Peyer's patch (tissue), 4 donors: ENCODE results near the gene PPIE. TPM values are rescaled to one million over a fixed set of nuclear protein-coding genes. Genes with fewer than 3 reads are reported as not detected.
"Not testable (repeated sequence)": the region's sequence is repeated elsewhere in the genome, so short reads cannot be mapped to it uniquely, and the experiment has no call there.

ENCODE experiments used
- DNase-seq, 3 donors: peaks; one replicate each; pipeline ENCODE4 v3.0.0-alpha.2; 2017 to 2019
- H3K27ac ChIP-seq, 4 donors: fragments of 200-600 bp; sonication (generic); one replicate each; pipeline ENCODE4 v1.5.1; 2016 to 2019
- H3K27me3 ChIP-seq, 2 donors: fragments of 200-600 bp; sonication (generic); one replicate each; pipeline ENCODE4 v1.5.1; 2019
- H3K36me3 ChIP-seq, 3 donors: fragments of 200-600 bp; sonication (generic); one replicate each; pipeline ENCODE4 v1.5.1; 2016 to 2019
- H3K4me1 ChIP-seq, 4 donors: fragments of 200-600 bp; sonication (generic); one replicate each; pipeline ENCODE4 v1.5.1; 2016 to 2019
- H3K4me3 ChIP-seq, 4 donors: fragments of 200-600 bp; sonication (generic); 1 replicate in 3 of 4; 2 replicates in 1 of 4; pipeline ENCODE4 v1.5.1; 2016 to 2019; ENCODE audit warnings: mild to moderate bottlenecking in 1 of 4
- H3K9me3 ChIP-seq, 4 donors: fragments of 200-600 bp; sonication (generic); one replicate each; pipeline ENCODE4 v1.5.1; 2016 to 2019; ENCODE audit warnings: mild to moderate bottlenecking in 1 of 4
- POLR2A ChIP-seq, 2 donors: fragments of 450-650 bp; IDR thresholded peaks; one replicate each; pipeline ENCODE4 v1.5.1; 2017; ENCODE audit warnings: antibody characterized with exemption in 2 of 2, mild to moderate bottlenecking in 2 of 2, moderate library complexity in 2 of 2
- total RNA-seq, 4 donors: library from RNA; depleted of rRNA; stranded (reverse); fragments of >200 nt; gene quantifications; one replicate each; pipeline ENCODE4 v1.1.0, GENCODE V29; 2016
- TF ChIP-seq, protein P1 (sequence below), 6 experiments: fragments of 450-650 bp in 4 of 6; fragments of 200-600 bp in 2 of 6; sonication (generic) in 1 of 6; IDR thresholded peaks; one replicate each; pipeline ENCODE4 v1.5.1; 2017 to 2019; ENCODE audit warnings: antibody characterized with exemption in 6 of 6, mild to moderate bottlenecking in 3 of 6, moderate library complexity in 1 of 6

Gene PPIE
- total RNA-seq, 4 donors from 2014 or later = 33.0 to 39.0 (median 37.0) TPM

DNA sequence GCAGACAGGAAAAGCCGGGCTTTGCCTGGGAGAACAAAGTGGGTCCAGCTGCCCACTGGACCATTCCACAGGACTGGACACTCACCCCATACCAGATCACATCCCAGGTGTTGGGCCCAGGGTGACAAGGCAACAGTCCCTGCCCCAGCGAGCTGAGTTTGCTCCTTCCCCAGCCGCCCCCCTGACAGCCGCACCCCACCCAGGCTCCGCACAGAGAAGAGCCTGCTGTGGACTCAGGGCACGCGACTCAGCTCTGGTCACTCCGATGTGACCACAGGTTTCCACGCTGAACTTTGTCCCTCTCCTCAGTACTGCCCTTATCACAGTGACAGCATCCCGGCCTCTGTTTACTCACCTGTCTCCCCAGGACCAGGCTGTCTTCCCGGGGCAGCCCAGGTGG is 48.8 kb downstream of the PPIE start:
- Histone ChIP-seq H3K27ac (no peak overlapping the region), H3K4me3 (peak overlapping the region in 2 of 4 donors; percentile 68 to 83), H3K36me3 (no peaks in the 10 kb centered on the region), H3K9me3 (no peaks in the 10 kb centered on the region), H3K4me1 (peaks cover 0 to 12% (median 1%) of the 10 kb centered on the region in 4 donors), H3K27me3 (no peaks in the 10 kb centered on the region)
- peak in 1 of 3 donors; percentile 58 for DNase-seq
- no peak for TF ChIP-seq POLR2A (IDR thresholded peaks at IDR 0.05)
- TF ChIP-seq, protein P1, sequence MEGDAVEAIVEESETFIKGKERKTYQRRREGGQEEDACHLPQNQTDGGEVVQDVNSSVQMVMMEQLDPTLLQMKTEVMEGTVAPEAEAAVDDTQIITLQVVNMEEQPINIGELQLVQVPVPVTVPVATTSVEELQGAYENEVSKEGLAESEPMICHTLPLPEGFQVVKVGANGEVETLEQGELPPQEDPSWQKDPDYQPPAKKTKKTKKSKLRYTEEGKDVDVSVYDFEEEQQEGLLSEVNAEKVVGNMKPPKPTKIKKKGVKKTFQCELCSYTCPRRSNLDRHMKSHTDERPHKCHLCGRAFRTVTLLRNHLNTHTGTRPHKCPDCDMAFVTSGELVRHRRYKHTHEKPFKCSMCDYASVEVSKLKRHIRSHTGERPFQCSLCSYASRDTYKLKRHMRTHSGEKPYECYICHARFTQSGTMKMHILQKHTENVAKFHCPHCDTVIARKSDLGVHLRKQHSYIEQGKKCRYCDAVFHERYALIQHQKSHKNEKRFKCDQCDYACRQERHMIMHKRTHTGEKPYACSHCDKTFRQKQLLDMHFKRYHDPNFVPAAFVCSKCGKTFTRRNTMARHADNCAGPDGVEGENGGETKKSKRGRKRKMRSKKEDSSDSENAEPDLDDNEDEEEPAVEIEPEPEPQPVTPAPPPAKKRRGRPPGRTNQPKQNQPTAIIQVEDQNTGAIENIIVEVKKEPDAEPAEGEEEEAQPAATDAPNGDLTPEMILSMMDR (IDR thresholded peaks at IDR 0.05) = no peak

- H3K9me3 ChIP-seq, H3K36me3 ChIP-seq, H3K27ac ChIP-seq, H3K27me3 ChIP-seq: not testable (repeated sequence)
- Histone ChIP-seq H3K4me1 (peaks cover 0 to 12% (median 1%) of the 10 kb centered on the region in 4 donors), H3K4me3 (peak overlapping the region; percentile 10 to 83 (median 72))
- DNase-seq = peak in 1 of 3 donors; percentile 44
These were observed 49.3 kb downstream of the PPIE start for GRCh38 chr1:39787964-39788363.

DNA sequence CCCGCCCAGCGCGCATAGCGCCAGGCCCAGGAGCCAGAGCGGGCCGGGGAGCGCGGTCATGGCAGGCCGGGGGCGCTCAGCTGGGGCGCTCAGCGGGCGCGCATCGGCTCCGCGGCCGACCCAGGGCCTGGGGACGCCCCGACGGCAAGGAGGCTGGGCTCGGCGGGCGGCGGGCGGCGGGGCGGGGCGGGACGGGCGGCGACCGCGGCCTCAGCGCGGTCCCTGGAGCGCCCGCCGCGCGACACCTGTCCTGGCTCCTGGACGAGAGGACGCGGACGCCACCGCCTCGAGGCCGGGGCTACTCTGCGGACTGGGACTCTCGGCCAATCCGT is 49.7 kb downstream of the PPIE start:
- DNase-seq = no peak
- H3K4me3 ChIP-seq = peak overlapping the region; percentile 68 to 83 (median 72)
- H3K27ac ChIP-seq = peak overlapping the region; percentile 49 to 80 (median 70)
- H3K27me3 ChIP-seq = no peaks in the 10 kb centered on the region
- H3K9me3 ChIP-seq = no peaks in the 10 kb centered on the region
- TF ChIP-seq POLR2A (IDR thresholded peaks at IDR 0.05) = no peak
- TF ChIP-seq, protein P1 (IDR thresholded peaks at IDR 0.05) = no peak
- no peaks in the 10 kb centered on the region for H3K36me3 ChIP-seq
- H3K4me1 ChIP-seq = peaks cover 0 to 12% (median 1%) of the 10 kb centered on the region in 4 donors

GRCh38 chr1:39788758-39789570 is 50.3 kb downstream of the PPIE start, which contains the start of gene BMP8B:
Gene BMP8B, minus strand, starts transcription at chr1:39788865. Its CDS starts 380 bp downstream, at chr1:39788485.
- peak; percentile 34 to 62 for TF ChIP-seq POLR2A (IDR thresholded peaks at IDR 0.05)
- TF ChIP-seq, protein P1 (IDR thresholded peaks at IDR 0.05) = no peak
- peak within 1 kb of the TSS; percentile 68 to 83 (median 72) for H3K4me3 ChIP-seq
- DNase-seq = peak; percentile 63 to 84 (median 81)

DNA sequence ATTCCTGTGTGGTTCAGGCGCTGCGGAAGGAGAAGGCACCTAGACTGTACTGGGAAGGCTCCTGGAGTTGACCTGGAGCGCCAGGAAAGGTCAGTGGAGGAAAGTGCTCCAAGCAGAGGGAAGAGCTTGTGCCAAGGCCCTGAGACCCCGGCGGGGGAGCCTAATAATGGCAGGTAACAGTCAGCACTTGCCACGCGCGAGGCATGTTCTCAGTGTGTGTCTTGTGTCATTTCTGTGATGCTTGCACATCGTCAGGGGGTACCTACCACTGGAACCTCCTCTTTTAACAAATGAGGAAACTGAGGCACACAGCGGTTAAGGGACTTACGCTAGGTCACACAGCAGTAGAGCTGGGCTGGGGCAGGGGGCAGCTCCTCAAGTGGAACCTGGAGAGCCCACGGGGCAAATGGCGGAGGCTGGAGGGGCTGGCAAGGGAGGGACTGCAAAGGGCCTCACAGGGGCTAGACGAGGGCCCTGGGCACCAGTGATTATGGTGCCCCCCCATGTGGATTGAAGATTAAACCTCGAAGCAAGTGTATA is 51.0 kb downstream of the PPIE start:
- Histone ChIP-seq H3K27me3 (no peaks in the 10 kb centered on the region), H3K36me3 (no peaks in the 10 kb centered on the region), H3K9me3 (no peaks in the 10 kb centered on the region), H3K4me3 (peak overlapping the region; percentile 68 to 83 (median 72)), H3K27ac (peak overlapping the region in 2 of 4 donors; percentile 77 to 80), H3K4me1 (peaks cover 0 to 12% (median 1%) of the 10 kb centered on the region in 4 donors)
- no peak for DNase-seq
- TF ChIP-seq, protein P1 (IDR thresholded peaks at IDR 0.05) = no peak
- TF ChIP-seq POLR2A (IDR thresholded peaks at IDR 0.05) = no peak

More at GRCh38 chr1:39788758-39789570, 50.3 kb downstream of the PPIE start, which contains the start of gene BMP8B:
- Histone ChIP-seq H3K36me3 (no peaks in the 10 kb centered on the region), H3K9me3 (no peaks in the 10 kb centered on the region), H3K27ac (peak within 1 kb of the TSS; percentile 49 to 80 (median 70)), H3K4me1 (peaks cover 0 to 12% (median 1%) of the 10 kb centered on the region in 4 donors), H3K27me3 (no peaks in the 10 kb centered on the region)

DNA sequence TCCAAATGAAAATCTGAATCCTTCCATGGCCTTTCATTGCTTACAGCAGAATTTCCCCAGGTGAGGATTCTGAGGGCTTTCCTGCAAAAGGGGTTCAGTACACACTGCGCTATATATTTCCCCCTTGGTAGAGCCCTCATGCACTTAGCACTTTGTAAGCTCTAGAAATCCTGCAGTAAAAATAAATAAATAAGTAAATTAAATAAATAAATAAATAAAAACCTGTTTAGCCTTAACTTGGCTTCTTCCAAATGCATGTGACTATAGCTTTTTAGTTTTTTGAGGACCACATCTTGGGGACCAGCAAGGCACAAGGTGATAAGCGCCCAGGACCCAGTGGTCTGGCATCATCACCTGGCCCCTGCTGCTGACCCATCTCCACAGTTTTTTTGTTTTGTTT is 53.2 kb downstream of the PPIE start:
- Histone ChIP-seq H3K36me3 (no peaks in the 10 kb centered on the region), H3K27ac (no peak overlapping the region), H3K4me3 (no peak overlapping the region), H3K4me1 (peaks cover 0 to 12% (median 1%) of the 10 kb centered on the region in 4 donors), H3K9me3 (no peaks in the 10 kb centered on the region), H3K27me3 (no peaks in the 10 kb centered on the region)
- no peak for TF ChIP-seq POLR2A (IDR thresholded peaks at IDR 0.05)
- TF ChIP-seq, protein P1 (IDR thresholded peaks at IDR 0.05) = no peak
- peak in 1 of 3 donors; percentile 6 for DNase-seq
